Stimulated activated CD4-positive, alpha-beta T cell treated with anti-CD3 and anti-CD28 coated beads, Interleukin-15, amount 100 ng/mL, for 24 hours (primary cell): ENCODE data around the gene WASF2.

ENCODE experiments used
- DNase-seq: peaks from one replicate; pipeline ENCODE4 v3.0.0-alpha.2; 2020

The WASF2 gene

DNA sequence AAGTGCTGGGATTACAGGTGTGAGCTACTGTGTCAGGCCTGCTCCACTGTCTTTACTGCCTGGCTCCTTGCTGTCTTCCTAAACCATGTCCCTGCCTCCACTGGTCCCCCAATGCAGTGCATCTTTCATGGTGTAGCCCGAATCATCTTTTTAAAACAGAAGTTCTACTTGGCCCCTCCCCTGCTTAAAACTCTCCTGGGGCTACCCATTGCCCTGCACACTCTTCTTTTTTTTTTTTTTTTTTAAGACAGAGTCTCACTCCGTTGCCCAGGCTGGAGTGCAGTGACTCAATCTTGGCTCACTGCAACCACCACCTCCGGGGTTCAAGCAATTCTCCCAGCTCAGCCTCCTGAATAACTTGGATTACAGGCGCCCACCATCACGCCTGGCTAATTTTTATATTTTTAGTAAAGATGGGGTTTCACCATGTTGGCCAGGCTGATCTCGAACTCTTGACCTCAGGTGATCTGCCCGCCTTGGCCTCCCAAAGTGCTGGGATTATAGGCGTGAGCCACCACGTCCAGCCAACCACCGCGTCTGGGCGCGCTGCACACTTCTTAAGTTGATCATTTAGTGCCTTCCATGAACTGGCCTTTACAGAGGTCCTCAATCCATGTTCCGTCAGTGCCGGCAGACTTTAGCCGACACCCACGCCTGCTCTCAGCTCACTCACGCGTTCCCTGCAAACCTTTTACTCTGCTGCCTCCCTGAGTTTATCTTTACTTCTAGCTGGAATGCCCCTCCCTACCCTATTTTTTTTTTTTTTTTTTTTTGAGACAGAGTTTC, 117.8 kb downstream of the WASF2 start:
- DNase-seq = no peak

DNA sequence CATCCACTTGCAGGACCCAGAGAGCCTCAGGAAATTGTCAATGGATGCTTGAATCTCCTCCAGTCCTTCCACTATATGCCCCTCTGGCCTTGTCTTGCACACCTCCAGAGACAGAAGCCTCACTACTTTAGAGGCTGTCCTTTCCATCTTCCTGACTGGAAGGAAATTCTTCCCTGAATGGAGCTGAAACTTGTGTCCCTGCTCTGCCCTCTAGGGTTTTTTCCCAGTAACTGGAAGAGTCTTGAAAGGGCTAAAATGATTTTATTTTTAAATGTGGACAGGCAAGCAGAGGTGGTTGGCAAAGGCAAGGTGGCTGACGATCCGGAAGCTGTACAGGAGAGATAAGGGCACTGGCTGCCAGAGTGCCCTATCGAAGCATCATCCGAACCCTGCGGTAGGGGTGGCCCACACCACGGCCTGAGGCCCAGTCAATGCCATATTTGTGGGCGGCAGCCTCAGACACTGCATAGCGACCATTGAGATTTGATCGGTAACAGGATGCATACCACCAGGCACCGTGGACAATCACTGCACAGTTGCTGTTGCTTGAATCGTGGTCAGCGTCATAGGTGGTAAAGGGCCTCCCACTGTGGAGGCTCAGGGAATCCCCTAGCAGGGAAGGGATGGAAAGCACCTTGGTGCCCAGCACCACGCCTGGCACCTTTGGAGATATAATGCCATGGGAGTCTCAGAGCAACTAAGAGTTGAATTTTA, 120.9 kb downstream of the WASF2 start:
- no peak for DNase-seq

DNA sequence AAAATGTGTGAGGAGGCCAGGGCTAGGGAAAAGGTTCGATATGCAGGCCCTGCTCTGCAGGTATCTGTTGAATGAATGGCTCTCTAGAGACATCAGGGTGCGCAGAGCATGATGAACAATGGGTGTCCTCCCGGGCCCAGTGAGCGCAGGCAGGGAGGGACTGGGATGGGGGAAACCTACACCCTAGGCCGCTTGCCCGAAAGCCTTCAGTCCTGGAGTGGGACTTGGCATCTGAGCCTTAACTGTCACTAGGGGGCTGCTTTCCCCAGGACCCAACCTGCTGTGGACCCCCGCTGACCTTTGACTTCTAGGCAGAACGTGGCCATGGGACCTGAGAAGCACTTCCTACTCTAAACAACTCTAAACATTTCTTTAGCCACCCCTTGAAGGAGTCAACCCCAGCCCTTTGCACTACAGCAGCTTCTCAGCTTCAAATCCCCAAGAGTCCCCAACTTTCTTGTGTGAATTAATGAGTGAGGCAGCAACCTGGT, 122.8 kb downstream of the WASF2 start:
- DNase-seq = no peak

DNA sequence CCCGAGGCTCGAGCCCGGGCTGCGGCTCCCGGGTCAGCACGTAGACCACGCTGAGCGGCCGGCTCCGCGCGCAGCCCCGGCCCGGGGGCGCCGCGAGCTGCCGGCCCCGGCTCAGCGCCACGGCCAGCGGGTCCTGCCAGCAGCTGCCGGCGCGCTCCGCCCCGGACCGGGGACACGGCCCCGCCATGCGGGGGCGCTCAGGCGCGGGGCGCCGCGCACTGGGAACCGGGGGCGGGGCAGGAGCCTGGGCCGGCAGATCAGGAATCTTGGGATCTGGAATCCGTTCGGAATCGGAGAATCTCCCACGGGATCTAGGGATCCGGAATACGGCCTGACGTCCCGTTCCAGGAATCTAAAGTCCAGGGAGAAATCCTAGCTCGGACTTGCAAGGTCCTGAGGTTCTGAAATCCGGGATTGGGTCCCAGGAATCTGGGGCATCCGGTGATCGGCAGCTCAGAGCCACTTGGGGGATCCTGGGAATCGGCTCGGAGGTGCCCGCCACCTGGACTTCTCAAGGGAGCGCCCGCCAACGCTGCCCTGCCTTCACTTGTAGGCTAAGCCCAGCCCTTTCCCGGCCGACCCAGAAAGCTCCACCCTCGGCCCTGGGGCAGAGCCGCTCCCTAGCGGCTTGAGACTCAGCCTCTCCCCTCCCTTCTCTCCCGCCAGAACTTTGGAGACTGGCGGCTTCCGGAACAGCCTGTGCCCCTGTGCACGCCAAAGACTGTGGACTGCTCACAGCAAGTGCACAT, 123.4 kb downstream of the WASF2 start, which contains the start of gene MAP3K6:
Gene MAP3K6 (minus strand): TSS at position 551 of the 749 bp plus-strand sequence. CDS start 364 bp downstream, at position 187.
- peak; percentile 81 for DNase-seq

DNA sequence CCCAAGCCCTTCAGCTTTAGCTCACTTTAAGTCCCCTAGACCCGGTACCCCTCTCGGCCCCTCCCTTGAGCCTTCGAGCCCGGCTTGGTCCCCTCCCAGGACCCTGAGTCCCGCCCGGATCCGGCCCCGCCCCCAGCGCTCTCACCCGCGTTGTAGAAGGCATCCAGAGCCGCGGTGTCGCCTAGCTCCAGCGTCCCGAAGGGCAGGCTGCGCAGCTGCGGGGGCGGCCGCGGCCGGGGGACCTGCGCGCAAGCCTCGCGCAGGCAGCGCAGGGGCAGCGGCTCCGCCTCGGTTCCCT, 123.9 kb downstream of the WASF2 start:
- DNase-seq = peak; percentile 92

DNA sequence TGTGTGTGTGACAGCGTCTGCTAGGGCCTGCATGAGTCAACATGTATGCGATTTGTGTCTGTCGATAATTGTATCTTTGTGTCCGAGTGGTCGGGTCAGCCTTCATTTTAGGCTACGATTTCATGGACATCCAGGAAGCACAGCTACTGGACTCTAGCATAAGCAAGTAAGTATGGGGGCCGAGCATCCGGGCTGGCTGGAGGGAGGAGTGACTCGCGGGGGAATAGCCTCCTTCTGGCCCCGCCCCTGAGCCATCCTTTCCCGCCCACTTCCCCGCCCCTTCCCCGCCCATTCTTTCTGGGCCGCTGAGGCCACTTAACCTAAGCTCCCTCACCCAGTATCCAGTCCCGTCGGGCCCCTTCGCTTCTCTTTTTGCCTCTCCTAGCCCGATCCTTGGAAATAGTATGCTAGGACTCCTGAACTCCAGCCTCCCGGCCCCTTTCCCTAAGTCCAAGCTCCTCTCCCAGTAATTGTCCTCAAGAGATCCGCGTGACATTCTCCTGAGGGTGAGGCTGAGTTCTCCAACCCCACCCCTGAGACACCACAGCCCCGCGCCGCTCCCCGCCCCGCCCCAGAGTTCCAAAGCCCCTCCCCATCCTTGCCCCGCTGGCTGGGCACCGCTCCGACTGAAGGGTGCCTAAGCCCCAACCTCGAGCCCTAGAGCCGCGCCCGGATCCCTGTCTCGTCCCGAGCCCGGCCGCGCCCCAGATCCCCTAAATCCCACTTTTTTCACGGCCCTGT, 124.4 kb downstream of the WASF2 start:
- peak; percentile 84 for DNase-seq

DNA sequence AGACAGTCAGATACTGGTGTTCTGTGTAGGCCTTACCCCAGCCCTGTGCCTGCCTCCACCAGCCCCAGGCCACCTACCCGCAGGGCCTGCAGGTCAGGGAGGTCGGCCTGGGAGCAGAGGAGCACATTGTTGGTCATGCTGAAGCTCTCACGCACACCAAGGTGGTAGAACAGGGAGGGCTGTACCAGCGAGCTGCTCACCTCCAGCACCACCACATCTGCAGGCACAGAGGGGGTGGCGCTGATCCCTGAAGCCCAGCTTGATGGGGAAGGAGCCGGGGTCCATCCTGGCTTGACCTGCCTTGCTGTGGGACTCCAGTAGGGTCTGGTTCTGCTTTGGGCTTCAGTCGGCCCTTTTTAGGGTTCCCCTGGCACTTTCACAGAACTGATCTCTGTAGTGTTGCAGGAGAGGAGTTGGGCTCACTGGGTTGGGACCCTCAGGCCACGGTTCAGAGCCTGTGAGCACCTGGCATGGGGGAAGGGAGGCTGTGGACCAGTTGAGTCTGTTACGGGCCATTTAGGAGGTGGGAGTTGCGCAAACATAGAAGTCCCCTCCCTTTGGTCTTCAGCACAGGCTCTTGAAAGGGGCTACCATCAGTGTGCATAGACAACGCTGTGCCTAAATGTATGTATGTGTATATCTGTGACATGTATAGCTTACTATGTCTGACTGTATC, 125.1 kb downstream of the WASF2 start:
- no peak for DNase-seq

DNA sequence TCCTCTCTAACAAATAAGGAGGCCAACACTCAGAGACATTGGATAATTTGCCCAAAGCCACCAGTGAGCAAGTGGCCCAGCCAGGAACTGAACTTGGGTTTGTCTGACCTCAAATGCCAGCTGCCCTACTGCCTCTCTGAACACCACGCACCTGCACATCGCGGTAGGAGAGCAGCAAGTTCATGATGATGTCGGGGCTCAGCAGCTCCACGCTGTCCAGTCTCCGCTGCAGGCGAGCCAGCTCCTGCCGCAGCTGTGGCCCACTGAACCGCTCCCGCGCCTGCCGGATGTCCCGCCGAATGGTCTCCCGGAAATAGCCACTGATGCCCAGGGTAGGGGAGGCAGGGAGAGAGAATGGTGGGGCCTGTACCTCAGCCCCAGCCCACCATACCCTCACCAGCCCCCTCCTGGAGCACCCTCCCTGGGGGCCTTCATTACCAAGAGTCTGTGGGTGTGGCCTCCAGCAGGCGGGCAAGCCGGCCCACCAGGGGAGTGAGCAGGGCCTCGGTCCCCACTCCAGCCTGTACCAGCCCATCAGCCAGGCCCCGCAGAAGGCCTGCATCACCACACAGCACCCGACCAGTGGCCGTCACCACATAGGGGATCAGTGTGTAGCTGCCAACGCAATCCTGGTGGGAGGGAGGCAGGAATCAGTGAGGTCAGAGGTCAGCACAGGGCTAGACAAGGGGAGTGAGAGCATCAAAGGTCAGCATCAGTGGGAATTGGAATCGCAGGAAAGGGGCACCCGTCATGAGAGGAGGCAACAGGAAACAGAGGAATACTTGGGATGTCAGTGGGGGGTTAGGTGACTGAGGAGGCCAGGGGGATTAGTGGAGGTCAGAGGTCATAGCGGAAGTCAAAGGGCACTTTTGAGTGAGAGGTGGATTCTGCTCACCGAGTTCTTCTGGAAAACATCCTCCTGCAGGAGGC, 125.9 kb downstream of the WASF2 start:
- DNase-seq = no peak

DNA sequence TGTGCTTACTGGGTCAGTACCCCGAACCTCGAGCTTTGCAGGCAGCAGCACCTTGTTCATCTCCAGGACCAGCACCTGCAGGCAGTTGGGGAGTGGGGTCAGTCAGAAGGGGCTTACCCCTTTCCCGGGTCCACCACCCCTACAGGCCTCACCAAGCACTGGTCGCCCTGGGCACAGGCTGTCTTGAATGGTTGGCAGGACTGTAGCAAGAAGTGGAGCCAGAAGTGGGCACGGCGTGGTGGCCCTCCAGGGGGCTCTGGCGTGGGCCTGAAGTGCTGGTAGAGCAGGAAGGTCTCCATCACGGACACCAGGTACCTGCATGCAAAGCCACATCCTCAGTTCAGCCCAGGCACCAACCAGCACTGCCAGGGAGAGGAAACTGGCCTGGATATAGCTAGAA, 128.4 kb downstream of the WASF2 start:
- no peak for DNase-seq

DNA sequence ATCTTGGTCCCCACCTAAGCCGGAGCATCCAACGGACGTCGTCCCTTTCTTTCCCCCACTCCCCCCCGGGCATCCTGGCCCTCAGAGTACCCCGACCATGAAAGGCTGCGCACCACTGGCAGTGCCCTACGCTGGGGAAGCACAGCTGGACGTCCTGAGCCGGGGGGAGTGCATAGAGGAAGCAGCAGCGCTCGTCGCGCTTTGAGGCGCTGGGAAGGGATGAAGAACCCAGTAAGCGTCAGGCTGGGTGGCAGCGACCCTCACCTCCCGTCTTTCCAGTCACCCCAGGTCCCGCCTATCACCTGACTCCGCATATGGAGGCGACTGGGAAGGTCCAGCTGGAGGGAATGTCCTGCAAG, 128.9 kb downstream of the WASF2 start:
- DNase-seq = no peak

DNA sequence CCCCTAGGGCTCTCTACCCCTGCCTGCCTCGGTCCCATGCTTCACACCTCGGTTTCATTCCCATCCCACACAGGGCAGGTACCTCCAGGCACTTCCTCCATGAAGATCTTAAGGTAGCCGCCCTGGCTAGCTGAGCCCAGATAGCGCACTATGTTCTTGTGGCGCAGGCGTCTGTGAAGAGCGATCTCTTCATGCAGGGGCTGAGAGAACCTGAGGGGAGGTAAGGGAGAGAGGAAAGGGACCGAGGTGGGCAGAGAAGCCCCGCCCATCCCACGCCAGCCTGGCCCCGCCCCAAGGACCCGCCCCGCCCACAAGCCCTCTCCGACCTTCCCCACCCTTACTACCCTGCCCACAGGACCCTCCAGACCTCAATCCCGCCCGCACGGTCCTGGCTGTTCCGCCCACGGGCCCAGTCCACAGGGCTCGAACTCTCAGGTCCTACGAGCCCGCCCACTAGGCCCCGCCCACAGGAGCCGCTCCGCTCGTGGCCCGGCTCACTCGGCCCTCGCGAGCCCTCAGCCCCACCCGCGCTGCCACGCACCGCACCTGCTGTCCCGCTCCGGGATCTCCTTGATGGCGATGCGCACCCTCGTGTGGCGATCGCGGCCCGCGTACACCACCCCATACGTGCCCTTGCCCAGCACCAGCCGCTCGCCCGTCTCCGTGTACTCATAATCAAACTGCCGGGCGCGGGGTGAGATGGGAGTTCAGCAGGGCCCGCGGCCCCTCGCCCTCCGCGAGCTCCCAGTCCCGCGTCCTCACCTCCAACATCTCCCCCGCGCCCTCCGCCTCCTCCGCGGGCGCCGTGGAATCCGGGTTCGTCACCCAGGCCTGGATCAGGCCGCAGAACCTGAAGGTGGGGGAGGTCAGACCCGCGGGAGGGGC, 129.6 kb downstream of the WASF2 start:
- peak; percentile 63 for DNase-seq

DNA sequence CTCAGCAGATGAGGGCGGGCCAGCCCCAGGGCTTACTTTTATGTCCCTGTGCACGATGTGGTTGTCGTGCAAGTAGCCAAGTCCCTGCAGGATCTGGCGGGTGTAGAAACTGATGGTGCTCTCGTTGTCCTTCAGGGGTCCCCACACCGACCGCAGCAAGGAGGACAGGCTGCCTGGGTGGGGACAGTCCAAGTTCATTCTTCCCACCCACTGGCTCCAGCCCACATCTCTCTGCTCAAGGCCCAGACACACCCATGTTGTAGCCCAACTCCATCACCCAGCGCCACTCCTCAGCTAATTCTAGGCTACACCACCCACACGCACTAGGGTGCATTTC, 130.2 kb downstream of the WASF2 start:
- no peak for DNase-seq

DNA sequence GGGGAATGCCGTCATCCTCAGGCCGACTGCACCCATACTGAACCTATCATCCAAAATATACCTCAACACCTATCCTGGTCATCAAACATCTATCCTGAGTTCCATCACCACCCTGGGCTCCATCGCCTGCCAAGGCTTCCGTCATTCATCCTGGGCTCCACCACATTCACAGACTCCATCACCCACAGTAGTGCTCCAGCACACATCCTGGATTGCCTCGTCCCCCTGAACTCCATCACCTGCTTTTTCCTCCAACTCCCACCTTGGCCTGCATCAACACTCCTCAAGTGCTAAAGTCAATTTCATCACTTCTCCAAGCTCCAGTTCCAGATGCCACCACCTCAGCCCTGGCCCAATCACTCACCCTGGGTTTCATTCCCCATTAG, 131.0 kb downstream of the WASF2 start:
- DNase-seq = no peak

DNA sequence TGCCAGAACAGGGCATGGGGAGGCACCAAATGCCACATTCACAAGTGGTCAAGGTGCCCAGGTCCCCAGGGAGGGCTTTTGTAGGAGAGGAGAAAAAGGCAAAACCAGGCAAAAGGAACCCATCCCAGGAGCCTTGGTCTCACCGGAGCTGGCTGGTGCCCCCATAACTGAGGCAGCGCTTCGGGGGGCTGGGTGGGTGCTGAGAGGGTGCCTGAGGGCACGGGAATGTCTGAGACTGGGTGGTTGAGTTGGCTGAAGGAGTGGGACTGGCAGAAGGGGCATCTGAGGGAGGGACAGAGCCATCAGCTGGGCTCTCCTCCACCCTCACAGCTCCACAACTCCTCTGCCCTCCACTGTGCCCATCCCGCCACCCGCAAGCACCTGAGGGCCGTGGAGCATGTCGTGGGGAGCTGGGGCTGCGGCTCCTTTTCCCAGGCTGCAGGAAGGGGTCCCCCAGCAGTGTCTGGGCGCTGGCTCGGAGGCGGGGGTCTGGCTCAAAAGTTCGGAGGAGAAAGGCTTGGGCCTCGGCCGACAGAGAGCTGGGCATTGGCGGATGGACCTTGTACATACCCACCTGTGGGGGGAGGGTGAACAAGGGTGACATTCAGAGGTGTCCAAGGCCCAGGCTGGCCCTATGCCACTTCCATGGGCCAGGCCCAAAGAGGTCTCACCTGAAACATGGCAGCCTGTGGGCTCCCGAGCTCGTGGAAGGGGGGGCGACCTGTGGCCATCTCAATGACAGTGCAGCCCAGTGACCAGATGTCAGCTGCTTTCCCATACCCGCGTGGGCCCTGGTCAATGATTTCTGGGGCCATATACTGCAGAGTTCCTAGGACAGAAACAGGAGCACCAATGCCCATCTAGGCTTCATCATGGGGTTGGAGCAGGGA, 131.7 kb downstream of the WASF2 start:
- DNase-seq = no peak

DNA sequence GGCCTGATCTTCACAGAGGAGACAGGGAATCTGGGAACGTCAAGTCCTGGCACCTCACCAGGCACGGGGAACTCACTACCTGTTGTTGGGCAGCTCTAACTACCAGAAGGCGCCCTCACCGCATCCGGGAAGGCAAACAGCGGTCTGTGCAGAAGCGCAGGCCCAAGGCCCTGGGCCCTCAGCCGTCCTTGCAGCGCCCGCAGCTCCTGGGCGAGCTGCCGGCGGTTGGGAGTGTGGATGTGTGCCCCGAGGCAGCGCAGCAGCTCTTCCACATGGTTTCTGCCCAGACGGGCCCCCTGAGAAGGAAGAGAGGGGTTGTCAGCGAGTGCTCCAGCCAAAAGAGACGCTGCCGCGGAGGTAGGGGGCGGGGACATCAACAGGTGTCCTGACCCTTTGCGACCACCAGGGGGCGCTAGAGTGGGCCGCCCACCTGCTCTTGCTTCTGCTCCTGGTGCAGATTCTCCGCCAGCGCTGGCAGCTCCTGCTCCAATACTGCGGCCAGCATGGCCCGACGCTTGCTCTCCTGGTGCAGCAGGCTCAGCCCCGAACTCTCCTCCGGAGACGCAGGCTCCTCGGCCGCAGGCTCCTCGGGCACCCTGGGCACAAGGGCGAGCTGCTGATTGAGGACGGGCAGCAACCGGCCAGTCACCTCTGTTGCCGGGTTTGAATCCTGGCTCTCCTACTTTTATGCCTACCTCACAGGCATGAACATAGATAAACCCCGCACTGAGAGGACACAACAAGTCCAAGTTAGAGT, 132.5 kb downstream of the WASF2 start:
- DNase-seq = peak; percentile 83

DNA sequence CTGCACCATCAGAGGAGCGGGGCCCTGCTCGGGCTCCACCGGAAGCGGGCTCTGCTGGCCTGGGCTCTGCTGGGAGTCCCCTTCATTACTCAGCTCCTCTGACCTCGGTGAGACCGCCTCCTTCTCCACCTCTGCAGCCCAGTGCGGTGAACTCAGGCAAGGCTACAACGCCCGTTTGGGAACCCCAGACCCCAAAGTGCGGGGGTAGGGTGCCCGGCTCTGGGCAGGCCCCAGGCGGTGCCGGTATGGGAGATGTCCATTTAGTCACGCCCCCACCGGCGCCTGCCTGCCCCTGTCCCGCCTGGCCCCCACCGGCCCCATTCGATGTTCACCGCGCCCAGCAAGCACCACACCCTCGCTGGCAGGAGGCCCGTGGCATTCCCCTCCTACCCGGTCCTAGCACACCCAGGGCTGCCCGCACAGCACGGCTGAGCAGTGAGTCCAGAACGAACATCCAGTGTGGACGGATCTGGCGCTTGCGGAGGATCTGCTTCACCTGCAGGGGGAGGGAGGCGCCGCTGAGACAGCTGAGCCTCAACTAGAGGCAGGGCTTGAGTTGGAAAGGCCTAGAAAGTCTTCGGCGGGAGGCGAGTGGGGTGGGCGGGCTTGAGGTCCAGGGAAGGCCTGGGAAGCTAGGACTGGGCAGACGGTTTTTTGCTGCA, 133.2 kb downstream of the WASF2 start:
- DNase-seq = peak; percentile 61

DNA sequence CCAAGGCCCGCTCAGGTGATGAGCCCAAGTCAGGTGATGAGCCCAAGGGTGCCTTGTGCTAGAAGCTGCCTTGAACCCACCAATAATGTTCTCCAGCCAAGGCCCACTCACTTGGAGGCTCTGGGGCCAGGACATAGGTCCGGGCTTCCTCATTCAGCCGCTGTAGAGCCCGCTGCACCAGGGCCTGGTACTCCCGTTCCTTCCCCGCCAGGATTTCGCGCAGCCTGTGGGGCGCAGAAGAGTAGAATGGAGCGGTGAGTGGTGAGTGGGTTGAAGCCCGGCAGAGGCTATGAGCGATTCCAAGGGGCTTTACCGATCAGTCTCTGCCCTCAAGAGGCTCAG, 133.7 kb downstream of the WASF2 start:
- DNase-seq = no peak

DNA sequence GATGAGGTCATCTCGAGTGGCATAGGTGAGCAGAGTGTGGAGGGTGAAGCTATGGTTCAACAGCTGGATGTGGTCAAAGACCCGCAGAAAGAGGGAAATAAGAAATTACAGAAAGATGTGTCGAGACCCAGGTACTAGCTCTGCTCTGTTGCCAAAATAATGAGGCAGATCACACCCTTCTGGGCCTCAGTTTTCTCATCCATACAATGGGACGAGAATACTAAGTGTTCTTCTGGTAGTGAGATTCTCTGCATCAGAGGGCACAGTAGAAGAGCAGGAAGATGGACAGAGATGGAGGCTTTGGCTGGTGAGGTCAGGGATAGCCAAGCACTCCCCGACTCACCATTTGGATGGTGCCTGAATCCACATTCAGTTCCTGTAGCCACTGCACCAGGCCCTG, 134.3 kb downstream of the WASF2 start:
- DNase-seq = no peak
